ENCODE results near the gene PLEKHH2.

Gene PLEKHH2

DNA sequence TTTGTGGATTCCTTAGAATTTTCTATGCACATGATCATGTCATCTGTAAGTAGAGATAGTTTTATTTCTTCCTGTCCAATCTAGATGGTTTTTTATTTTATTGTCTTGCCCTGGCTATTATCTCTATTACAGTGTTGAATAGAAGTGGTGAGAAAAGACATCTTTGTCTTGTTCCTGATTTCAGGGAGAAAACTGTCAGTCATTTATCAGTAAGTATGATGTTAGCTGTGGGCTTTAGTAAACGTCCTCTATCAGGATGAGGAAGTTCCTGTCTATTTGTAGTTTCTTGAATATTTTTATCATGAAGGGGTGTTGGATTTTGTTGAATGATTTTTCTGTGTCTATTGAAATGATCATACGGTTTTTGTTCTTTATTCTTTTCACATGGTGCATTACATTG, 5.3 kb downstream of the PLEKHH2 start:
- Histone ChIP-seq H3K79me2 (ENCODE audit: insufficient read depth, low read length) (no peaks in the 10 kb centered on the region), H4K20me1 (ENCODE audit: insufficient read depth, low read length) (no peaks in the 10 kb centered on the region), H3K27ac (ENCODE audit: low read length) (no peak overlapping the region), H3K4me3 (ENCODE audit: low read depth in 1 of 2, low read length in 2 of 2) (no peak overlapping the region), H3K9me3 (ENCODE audit: insufficient read depth, low read length, severe bottlenecking) (peaks cover 3% of the 10 kb centered on the region), H3K4me2 (ENCODE audit: insufficient read depth, low read length) (no peak overlapping the region), H3K27me3 (ENCODE audit: insufficient read depth, low read length, poor library complexity) (peaks cover 4% of the 10 kb centered on the region), H3K36me3 (ENCODE audit: insufficient read depth, low read length) (no peaks in the 10 kb centered on the region), H2AFZ (ENCODE audit: low read depth, low read length) (no peak overlapping the region), H3K9ac (ENCODE audit: low read depth, low read length) (no peak overlapping the region), H3K4me1 (ENCODE audit: insufficient read depth, low read length) (no peaks in the 10 kb centered on the region)
- ATAC-seq (ENCODE audit: insufficient read depth, low read depth) (no peak), DNase-seq (no peak)
- no peak for TF ChIP-seq EZH2 (IDR thresholded peaks at IDR 0.05; ENCODE audit: borderline replicate concordance, low read depth, low read length, severe bottlenecking)
- TF ChIP-seq, protein P1, sequence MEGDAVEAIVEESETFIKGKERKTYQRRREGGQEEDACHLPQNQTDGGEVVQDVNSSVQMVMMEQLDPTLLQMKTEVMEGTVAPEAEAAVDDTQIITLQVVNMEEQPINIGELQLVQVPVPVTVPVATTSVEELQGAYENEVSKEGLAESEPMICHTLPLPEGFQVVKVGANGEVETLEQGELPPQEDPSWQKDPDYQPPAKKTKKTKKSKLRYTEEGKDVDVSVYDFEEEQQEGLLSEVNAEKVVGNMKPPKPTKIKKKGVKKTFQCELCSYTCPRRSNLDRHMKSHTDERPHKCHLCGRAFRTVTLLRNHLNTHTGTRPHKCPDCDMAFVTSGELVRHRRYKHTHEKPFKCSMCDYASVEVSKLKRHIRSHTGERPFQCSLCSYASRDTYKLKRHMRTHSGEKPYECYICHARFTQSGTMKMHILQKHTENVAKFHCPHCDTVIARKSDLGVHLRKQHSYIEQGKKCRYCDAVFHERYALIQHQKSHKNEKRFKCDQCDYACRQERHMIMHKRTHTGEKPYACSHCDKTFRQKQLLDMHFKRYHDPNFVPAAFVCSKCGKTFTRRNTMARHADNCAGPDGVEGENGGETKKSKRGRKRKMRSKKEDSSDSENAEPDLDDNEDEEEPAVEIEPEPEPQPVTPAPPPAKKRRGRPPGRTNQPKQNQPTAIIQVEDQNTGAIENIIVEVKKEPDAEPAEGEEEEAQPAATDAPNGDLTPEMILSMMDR (IDR thresholded peaks at IDR 0.05; ENCODE audit: borderline replicate concordance, extremely low read depth, low read length, poor library complexity, severe bottlenecking): no peak

DNA sequence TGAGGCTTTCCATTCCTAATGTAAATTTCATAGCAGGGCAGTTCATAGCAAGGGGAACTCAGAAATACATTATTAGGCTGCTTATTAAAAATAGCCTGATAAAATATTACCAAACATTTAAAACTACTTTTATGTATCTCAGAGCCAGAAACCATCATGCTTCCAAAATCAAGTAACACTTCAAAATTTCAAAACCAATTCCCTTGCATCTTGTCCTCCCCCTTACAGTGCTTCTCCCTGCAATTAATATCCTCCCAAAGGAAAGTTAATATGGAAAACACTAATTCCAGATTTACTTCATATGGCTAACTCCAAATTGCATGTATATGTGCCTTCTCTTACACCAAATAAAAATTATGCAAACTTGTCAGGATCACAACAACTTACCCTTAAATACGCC, 6.6 kb downstream of the PLEKHH2 start:
- Histone ChIP-seq H3K9me3 (ENCODE audit: insufficient read depth, low read length, severe bottlenecking) (peaks cover 3% of the 10 kb centered on the region), H3K79me2 (ENCODE audit: insufficient read depth, low read length) (no peaks in the 10 kb centered on the region), H3K9ac (ENCODE audit: low read depth, low read length) (no peak overlapping the region), H3K4me1 (ENCODE audit: insufficient read depth, low read length) (no peaks in the 10 kb centered on the region), H2AFZ (ENCODE audit: low read depth, low read length) (no peak overlapping the region), H3K36me3 (ENCODE audit: insufficient read depth, low read length) (no peaks in the 10 kb centered on the region), H4K20me1 (ENCODE audit: insufficient read depth, low read length) (no peaks in the 10 kb centered on the region), H3K4me3 (ENCODE audit: low read depth in 1 of 2, low read length in 2 of 2) (no peak overlapping the region), H3K4me2 (ENCODE audit: insufficient read depth, low read length) (no peak overlapping the region), H3K27ac (ENCODE audit: low read length) (no peak overlapping the region), H3K27me3 (ENCODE audit: insufficient read depth, low read length, poor library complexity) (peaks cover 4% of the 10 kb centered on the region)
- no peak for ATAC-seq (ENCODE audit: insufficient read depth, low read depth)
- DNase-seq: no peak
- no peak for TF ChIP-seq EZH2 (IDR thresholded peaks at IDR 0.05; ENCODE audit: borderline replicate concordance, low read depth, low read length, severe bottlenecking)
- TF ChIP-seq, protein P1 (IDR thresholded peaks at IDR 0.05; ENCODE audit: borderline replicate concordance, extremely low read depth, low read length, poor library complexity, severe bottlenecking): no peak

DNA sequence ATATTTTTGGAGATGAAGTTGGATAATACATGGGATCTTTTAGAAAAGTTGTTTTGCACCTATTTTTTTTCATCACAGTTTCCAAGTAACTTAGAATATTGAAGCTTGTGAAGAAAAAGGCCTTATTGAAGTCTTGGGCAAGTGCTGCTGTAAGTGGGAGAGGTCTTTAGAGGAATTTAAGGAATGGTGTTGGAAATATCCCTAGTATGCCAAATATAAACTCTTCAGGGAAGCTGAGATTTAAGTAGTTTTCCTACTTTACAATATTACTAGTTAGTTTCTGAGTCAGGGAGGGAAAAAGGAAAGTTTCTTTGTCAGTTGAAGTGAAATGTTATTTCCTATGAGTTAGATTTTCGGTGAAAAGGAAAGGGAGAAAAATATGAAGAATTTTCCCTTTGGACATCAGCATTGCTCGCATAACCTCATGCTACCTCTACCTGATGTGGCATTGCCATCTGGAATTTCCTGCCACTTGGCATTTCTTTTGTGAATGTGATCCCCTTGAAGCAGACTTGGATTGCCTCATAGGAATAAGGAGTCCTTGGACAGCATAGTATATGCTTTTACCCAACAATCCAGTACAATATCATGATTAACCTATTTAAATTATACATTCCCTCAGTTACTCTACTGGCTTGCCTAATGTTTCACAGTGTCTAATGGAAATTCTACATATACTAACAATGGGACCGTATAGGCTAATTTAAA, 12.1 kb downstream of the PLEKHH2 start:
- Histone ChIP-seq H3K4me3 (ENCODE audit: low read depth in 1 of 2, low read length in 2 of 2) (no peak overlapping the region), H3K36me3 (ENCODE audit: insufficient read depth, low read length) (no peaks in the 10 kb centered on the region), H3K27me3 (ENCODE audit: insufficient read depth, low read length, poor library complexity) (peaks cover 13% of the 10 kb centered on the region), H3K9ac (ENCODE audit: low read depth, low read length) (no peak overlapping the region), H3K4me1 (ENCODE audit: insufficient read depth, low read length) (no peaks in the 10 kb centered on the region), H4K20me1 (ENCODE audit: insufficient read depth, low read length) (no peaks in the 10 kb centered on the region), H3K79me2 (ENCODE audit: insufficient read depth, low read length) (no peaks in the 10 kb centered on the region), H3K4me2 (ENCODE audit: insufficient read depth, low read length) (no peak overlapping the region), H3K9me3 (ENCODE audit: insufficient read depth, low read length, severe bottlenecking) (no peaks in the 10 kb centered on the region), H3K27ac (ENCODE audit: low read length) (no peak overlapping the region), H2AFZ (ENCODE audit: low read depth, low read length) (no peak overlapping the region)
- ATAC-seq (ENCODE audit: insufficient read depth, low read depth) (no peak), DNase-seq (no peak)
- no peak for TF ChIP-seq EZH2 (IDR thresholded peaks at IDR 0.05; ENCODE audit: borderline replicate concordance, low read depth, low read length, severe bottlenecking)
- TF ChIP-seq, protein P1 (IDR thresholded peaks at IDR 0.05; ENCODE audit: borderline replicate concordance, extremely low read depth, low read length, poor library complexity, severe bottlenecking): no peak

Measured in DND-41 (cell line).